AG09309 (cell line): ENCODE measurements around the gene KIAA1755.

Experiments used
- DNase-seq: peaks from one replicate; pipeline ENCODE4 v3.0.0-alpha.2; 2010; ENCODE audit warnings: low read depth
- H3K4me3 ChIP-seq: 2 replicates; pipeline ENCODE4 v1.5.1; 2011; ENCODE audit warnings: mild to moderate bottlenecking, low read depth, low read length, moderate library complexity; ENCODE audit not compliant: control insufficient read depth
- CTCF ChIP-seq: IDR thresholded peaks from 2 replicates; pipeline ENCODE4 v1.5.1; 2011; ENCODE audit warnings: mild to moderate bottlenecking, low read depth, low read length, inconsistent platforms; ENCODE audit not compliant: insufficient read depth, control insufficient read depth; ENCODE audit errors: missing control alignments

The KIAA1755 gene

GRCh38 chr20:38167851-38168760 lies 92.4 kb downstream of the KIAA1755 start:
- DNase-seq: peak; percentile 84
- H3K4me3 ChIP-seq: no peak overlapping the region
- TF ChIP-seq CTCF: no peak

- TF ChIP-seq CTCF: no peak
- DNase-seq: no peak
- H3K4me3 ChIP-seq: no peak overlapping the region
Observed at GRCh38 chr20:38167328-38167850, 93.1 kb downstream of the KIAA1755 start.

- no peak for DNase-seq
- no peak overlapping the region for H3K4me3 ChIP-seq
- no peak for TF ChIP-seq CTCF
Observed at GRCh38 chr20:38166703-38167233, 93.8 kb downstream of the KIAA1755 start.

- TF ChIP-seq CTCF: no peak
- no peak for DNase-seq
- no peak overlapping the region for H3K4me3 ChIP-seq
Observed at GRCh38 chr20:38165966-38166702, 94.4 kb downstream of the KIAA1755 start.

GRCh38 chr20:38165089-38165965 lies 95.2 kb downstream of the KIAA1755 start, which contains the start of gene TGM2:
Gene TGM2, minus strand, starts transcription at chr20:38165270. Its CDS starts 72 bp downstream, at chr20:38165198.
- peak within 1 kb of the TSS; percentile 49 for H3K4me3 ChIP-seq
- peak; percentile 78 for TF ChIP-seq CTCF
- no peak for DNase-seq
